Ovary (tissue), 9 donors: ENCODE results near the gene DSCAML1. TPM values are rescaled to one million over a fixed set of nuclear protein-coding genes. Genes with fewer than 3 reads are reported as not detected.

ENCODE experiments used
- DNase-seq, 5 donors: peaks; one replicate each; pipeline ENCODE4 v3.0.0-alpha.2; 2019 to 2020
- H3K27ac ChIP-seq, 2 donors: fragments of 200-600 bp; one replicate each; pipeline versions ENCODE4 v1.5.1 to v1.8.0; 2019 to 2022
- H3K27me3 ChIP-seq: fragments of 200-600 bp; one replicate; pipeline ENCODE4 v1.8.0; 2022
- H3K36me3 ChIP-seq: fragments of 200-600 bp; sonication (generic); one replicate; pipeline ENCODE4 v1.5.1; 2019
- H3K4me1 ChIP-seq: one replicate; pipeline ENCODE4 v1.8.1; 2013; ENCODE audit warnings: mild to moderate bottlenecking, moderate library complexity; ENCODE audit not compliant: insufficient read depth
- H3K4me3 ChIP-seq: fragments of 200-600 bp; sonication (generic); one replicate; pipeline ENCODE4 v1.5.1; 2017
- H3K9me3 ChIP-seq, 2 donors: fragments of 200-600 bp in 1 of 2; sonication (generic) in 1 of 2; one replicate each; pipeline versions ENCODE4 v1.5.1 to v1.8.1; 2013 to 2019; ENCODE audit warnings: mild to moderate bottlenecking in 1 of 2, moderate library complexity in 1 of 2
- EP300 ChIP-seq: sonication (generic); formaldehyde crosslinking; IDR thresholded peaks from one replicate; pipeline ENCODE4 v1.6.1; 2017; ENCODE audit warnings: antibody characterized with exemption
- POLR2A ChIP-seq: fragments of 450-650 bp; IDR thresholded peaks from one replicate; pipeline ENCODE4 v1.6.1; 2017; ENCODE audit warnings: antibody characterized with exemption, mild to moderate bottlenecking, moderate library complexity
- WGBS, 3 donors: extraction: QIAGEN DNeasy Blood & Tissue Kit in 1 of 3; methylation state at CpG; one replicate each; pipeline versions ENCODE4 v1.1.5 to v1.1.7; 2013 to 2017; 5-methylcytosine and 5-hydroxymethylcytosine counted together
- intact Hi-C, 4 donors: fragments of 100-400 bp; cut with DNase I; formaldehyde crosslinking; loops; one replicate each; pipeline versions ENCODE4 v1.11.0 to v1.15.1; 2022 to 2023
- polyA plus RNA-seq, 2 donors: library from polyadenylated mRNA; stranded (reverse); fragments of 200-250 nt in 1 of 2; fragments of 350-450 nt in 1 of 2; fragmentation: Illumina TruSeq in 1 of 2; extraction: RNeasy Lipid Tissue Mini Kit (QIAGEN cat#74804) in 1 of 2; gene quantifications; one replicate each; pipeline ENCODE4 v1.2.3, GENCODE V29; 2013 to 2014
- total RNA-seq, 7 donors: library from RNA; depleted of rRNA in 2 of 7; stranded (reverse); fragments of >200 nt in 2 of 7; fragmentation: NEBNext Ultra II Directional in 3 of 7; extraction: Animal tissue kit (Norgen Biotek cat#: 25700) in 3 of 7; gene quantifications; one replicate each; pipeline versions ENCODE4 v1.1.0 to v1.2.4, GENCODE V29; 2016 to 2023
- TF ChIP-seq, protein P1 (sequence below), 3 donors: fragments of 450-650 bp in 2 of 3; fragments of 200-600 bp in 1 of 3; IDR thresholded peaks; one replicate each; pipeline versions ENCODE4 v1.5.1 to v1.8.0; 2016 to 2022; ENCODE audit warnings: antibody characterized with exemption in 3 of 3, mild to moderate bottlenecking in 1 of 3
- donor health status: DM: no; HTN: no; CAD: no; lungs with moderate emphysema.
- donor health status: DM: no; HTN: no; CAD: no.
- donor health status: Bipolar disorder and iron deficiency.
- donor health status: DM: yes; HTN: yes; CAD: no.
- donor health status: DM: no; HTN: no; CAD: no.
- donor health status: DM: yes; HTN: yes; CAD: no.

DSCAML1 gene
- total and polyA plus RNA-seq, 9 donors: 0.77 to 16.5 (median 10.6) TPM

DNA sequence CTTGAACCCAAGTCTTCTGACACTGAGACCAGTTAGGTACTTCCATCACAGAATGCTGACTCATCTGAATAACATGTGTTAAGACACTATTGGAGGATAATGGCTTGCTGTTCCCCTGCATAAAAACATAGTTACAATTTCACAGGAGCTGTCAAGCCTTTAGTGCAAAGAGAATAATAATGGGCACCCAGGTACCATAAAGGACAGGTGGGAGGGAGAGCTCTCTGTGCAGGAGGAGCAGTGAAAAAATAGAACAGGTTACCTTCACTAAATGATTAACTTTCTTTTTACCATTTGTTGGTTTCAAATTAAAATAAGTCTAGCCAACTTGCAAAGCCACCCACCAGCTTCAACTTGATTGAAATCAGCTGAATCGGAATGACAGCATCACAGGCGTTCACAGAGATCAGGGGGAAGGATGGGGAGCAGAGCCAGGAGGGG is 173.2 kb downstream of the DSCAML1 start:
- WGBS, 3 donors: 76 to 87% (median 83%) methylated on average over 2 of the region's 2 CpGs
- no peak for TF ChIP-seq POLR2A
- TF ChIP-seq, protein P1, sequence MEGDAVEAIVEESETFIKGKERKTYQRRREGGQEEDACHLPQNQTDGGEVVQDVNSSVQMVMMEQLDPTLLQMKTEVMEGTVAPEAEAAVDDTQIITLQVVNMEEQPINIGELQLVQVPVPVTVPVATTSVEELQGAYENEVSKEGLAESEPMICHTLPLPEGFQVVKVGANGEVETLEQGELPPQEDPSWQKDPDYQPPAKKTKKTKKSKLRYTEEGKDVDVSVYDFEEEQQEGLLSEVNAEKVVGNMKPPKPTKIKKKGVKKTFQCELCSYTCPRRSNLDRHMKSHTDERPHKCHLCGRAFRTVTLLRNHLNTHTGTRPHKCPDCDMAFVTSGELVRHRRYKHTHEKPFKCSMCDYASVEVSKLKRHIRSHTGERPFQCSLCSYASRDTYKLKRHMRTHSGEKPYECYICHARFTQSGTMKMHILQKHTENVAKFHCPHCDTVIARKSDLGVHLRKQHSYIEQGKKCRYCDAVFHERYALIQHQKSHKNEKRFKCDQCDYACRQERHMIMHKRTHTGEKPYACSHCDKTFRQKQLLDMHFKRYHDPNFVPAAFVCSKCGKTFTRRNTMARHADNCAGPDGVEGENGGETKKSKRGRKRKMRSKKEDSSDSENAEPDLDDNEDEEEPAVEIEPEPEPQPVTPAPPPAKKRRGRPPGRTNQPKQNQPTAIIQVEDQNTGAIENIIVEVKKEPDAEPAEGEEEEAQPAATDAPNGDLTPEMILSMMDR (IDR thresholded peaks at IDR 0.05): no peak
- TF ChIP-seq EP300: no peak
- intact Hi-C loops: no loop called here

GRCh38 chr11:117621226-117621625 is 175.8 kb downstream of the DSCAML1 start:
- Histone ChIP-seq H3K27ac (no peak overlapping the region), H3K4me3 (no peak overlapping the region), H3K36me3 (no peaks in the 10 kb centered on the region), H3K4me1 (no peaks in the 10 kb centered on the region), H3K9me3 (no peaks in the 10 kb centered on the region), H3K27me3 (no peaks in the 10 kb centered on the region)
- DNase-seq: no peak
- TF ChIP-seq, protein P1 (IDR thresholded peaks at IDR 0.05): no peak
- TF ChIP-seq EP300: no peak
- no peak for TF ChIP-seq POLR2A
- intact Hi-C loops: no loop called here

More for the DNA sequence above, 173.2 kb downstream of the DSCAML1 start:
- H3K27me3 ChIP-seq: no peaks in the 10 kb centered on the region
- no peak overlapping the region for H3K27ac ChIP-seq
- no peak for DNase-seq
- H3K4me1 ChIP-seq: no peaks in the 10 kb centered on the region
- no peak overlapping the region for H3K4me3 ChIP-seq
- H3K9me3 ChIP-seq: no peaks in the 10 kb centered on the region
- no peaks in the 10 kb centered on the region for H3K36me3 ChIP-seq

DNA sequence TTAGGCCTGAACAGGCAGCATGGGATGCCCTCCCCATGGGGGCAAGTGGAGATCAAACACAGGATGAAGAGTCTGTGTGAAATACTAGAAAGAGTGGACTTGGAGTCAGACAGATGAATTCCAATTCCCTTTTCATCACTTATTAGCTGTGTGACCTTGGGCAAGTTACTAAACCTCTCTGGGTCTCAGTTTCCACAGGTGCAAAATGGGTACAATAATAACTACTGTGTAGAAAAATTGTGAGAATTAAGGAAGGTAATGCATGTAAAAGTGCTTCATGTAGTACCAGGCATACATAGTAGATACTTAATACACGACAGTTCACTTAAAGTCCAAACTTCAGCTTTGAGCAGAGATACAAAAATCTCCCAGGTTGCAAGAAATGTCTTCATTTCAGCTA is 176.4 kb downstream of the DSCAML1 start:
- intact Hi-C loops: no loop called here
- Histone ChIP-seq H3K4me3 (no peak overlapping the region), H3K9me3 (no peaks in the 10 kb centered on the region), H3K36me3 (no peaks in the 10 kb centered on the region), H3K27ac (no peak overlapping the region), H3K27me3 (no peaks in the 10 kb centered on the region), H3K4me1 (no peaks in the 10 kb centered on the region)
- DNase-seq: no peak
- TF ChIP-seq POLR2A (no peak), EP300 (no peak)
- TF ChIP-seq, protein P1 (IDR thresholded peaks at IDR 0.05): no peak
- WGBS, 3 donors: 87 to 100% (median 97%) methylated on average over 1 of the region's 1 CpG

GRCh38 chr11:117620086-117620485 is 176.9 kb downstream of the DSCAML1 start:
- H3K9me3 ChIP-seq: no peaks in the 10 kb centered on the region
- 25 to 46% (median 43%) methylated on average over 4 of the region's 4 CpGs for WGBS, 3 donors
- DNase-seq: no peak

DNA sequence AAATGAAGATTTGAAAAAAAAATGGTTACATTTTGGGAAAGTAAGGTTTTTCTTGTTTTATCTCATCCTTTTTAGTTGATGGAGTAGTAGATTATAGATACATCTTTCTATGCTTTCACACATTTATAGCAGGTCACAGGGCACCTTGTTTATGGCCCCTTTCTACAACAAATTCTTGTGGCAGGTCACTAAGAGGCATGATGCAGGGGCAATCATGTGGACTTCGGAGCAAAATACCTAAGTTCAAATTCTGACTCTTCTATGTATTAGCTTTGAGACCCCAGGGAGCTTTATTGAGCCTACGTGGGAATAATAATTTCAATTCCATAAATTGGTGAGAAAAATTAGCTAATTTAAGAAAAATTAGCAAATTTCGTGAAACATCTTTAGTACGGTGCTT is 177.4 kb downstream of the DSCAML1 start:
- WGBS, 3 donors: 89 to 95% (median 92%) methylated on average over 4 of the region's 4 CpGs
- Histone ChIP-seq H3K4me1 (no peaks in the 10 kb centered on the region), H3K27ac (no peak overlapping the region), H3K27me3 (no peaks in the 10 kb centered on the region), H3K36me3 (no peaks in the 10 kb centered on the region), H3K9me3 (no peaks in the 10 kb centered on the region), H3K4me3 (no peak overlapping the region)
- intact Hi-C loops: no loop called here
- DNase-seq: no peak
- TF ChIP-seq EP300 (no peak), POLR2A (no peak)
- TF ChIP-seq, protein P1 (IDR thresholded peaks at IDR 0.05): no peak

More at GRCh38 chr11:117620086-117620485, 176.9 kb downstream of the DSCAML1 start:
- Histone ChIP-seq H3K4me1 (no peaks in the 10 kb centered on the region), H3K4me3 (no peak overlapping the region), H3K27ac (no peak overlapping the region), H3K36me3 (no peaks in the 10 kb centered on the region), H3K27me3 (no peaks in the 10 kb centered on the region)
- intact Hi-C loops: no loop called here
- no peak for TF ChIP-seq EP300
